A549 treated with GW870086 at 1 μM for 4 hours (cell line): ENCODE data around the gene TP53I11. TPM values are rescaled to one million over a fixed set of nuclear protein-coding genes. Genes with fewer than 3 reads are reported as not detected.

ENCODE experiments used
- total RNA-seq: library from RNA; stranded (reverse); fragments of 200-300 nt; extraction: Qiagen RNA extraction; gene quantifications from 5 replicates; pipeline ENCODE4 v1.2.3, GENCODE V29; 2022; ENCODE audit warnings: low read depth

TP53I11 gene
- total RNA-seq = 39.5 to 49.1 TPM (median 44.7 TPM) in 5 replicates

GRCh38 chr11:44950625-44951476 lies at the start of gene TP53I11:
Gene TP53I11 (minus strand): TSS chr11:44950883. CDS start chr11:44938335, 12,548 bp downstream.

Other genes with a start within 250 kb of the TP53I11 start
- gene TSPAN18, start 223.9 kb downstream of the TP53I11 start, total RNA-seq = 1.9 to 3.5 TPM (median 2.4 TPM) in 5 replicates
- 5.5 to 8.3 TPM (median 7.1 TPM) in 5 replicates for gene PRDM11, start 195.8 kb upstream of the TP53I11 start, total RNA-seq